Adrenal gland (tissue), 12 donors: ENCODE data around the gene CARD6. TPM values are rescaled to one million over a fixed set of nuclear protein-coding genes. Genes with fewer than 3 reads are reported as not detected.

Source experiments
- DNase-seq, 7 donors: peaks; one replicate each; pipeline ENCODE4 v3.0.0-alpha.2; 2019 to 2020
- H3K27ac ChIP-seq, 5 donors: fragments of 200-600 bp; sonication (generic) in 4 of 5; 1 replicate in 3 of 5; 2 replicates in 2 of 5; pipeline versions ENCODE4 v1.5.1 to v1.8.0; 2016 to 2020; ENCODE audit warnings: mild to moderate bottlenecking in 1 of 5
- H3K27me3 ChIP-seq: fragments of 200-600 bp; 2 replicates; pipeline ENCODE4 v1.8.0; 2021
- H3K36me3 ChIP-seq, 2 donors: fragments of 200-600 bp; replicated peaks in 1 of 2; 1 replicate in 1 of 2; 2 replicates in 1 of 2; pipeline versions ENCODE4 v1.5.1 to v1.8.0; 2018 to 2022
- H3K4me1 ChIP-seq, 2 donors: fragments of 200-600 bp; replicated peaks in 1 of 2; 1 replicate in 1 of 2; 2 replicates in 1 of 2; pipeline versions ENCODE4 v1.5.1 to v1.8.0; 2018 to 2021
- H3K4me3 ChIP-seq, 4 donors: fragments of 200-600 bp; sonication (generic) in 3 of 4; one replicate each; pipeline ENCODE4 v1.5.1; 2016 to 2018
- H3K9me3 ChIP-seq, 3 donors: fragments of 200-600 bp; sonication (generic) in 1 of 3; replicated peaks in 1 of 3; 1 replicate in 2 of 3; 2 replicates in 1 of 3; pipeline versions ENCODE4 v1.5.1 to v1.8.0; 2016 to 2021
- CTCF ChIP-seq, 6 experiments: fragments of 450-650 bp in 4 of 6; fragments of 200-600 bp in 2 of 6; sonication (generic) in 1 of 6; IDR thresholded peaks; 1 replicate in 5 of 6; 2 replicates in 1 of 6; pipeline versions ENCODE4 v1.5.1 to v1.8.0; 2016 to 2021; ENCODE audit warnings: antibody characterized with exemption in 6 of 6, mild to moderate bottlenecking in 2 of 6, moderate library complexity in 1 of 6
- POLR2A ChIP-seq, 2 donors: fragments of 450-650 bp; IDR thresholded peaks; one replicate each; pipeline ENCODE4 v1.6.1; 2017; ENCODE audit warnings: antibody characterized with exemption in 2 of 2, mild to moderate bottlenecking in 2 of 2, moderate library complexity in 1 of 2
- WGBS, 4 donors: extraction: QIAGEN DNeasy Blood & Tissue Kit in 2 of 4; methylation state at CpG; one replicate each; pipeline versions ENCODE4 v1.1.5 to v1.1.7; 2013 to 2017; 5-methylcytosine and 5-hydroxymethylcytosine counted together
- intact Hi-C, 2 donors: fragments of 100-400 bp; cut with DNase I; formaldehyde crosslinking; loops; one replicate each; pipeline versions ENCODE4 v1.14.1 to v1.15.0; 2022 to 2023
- polyA plus RNA-seq, 3 donors: library from polyadenylated mRNA; stranded (reverse); fragments of 200-250 nt in 2 of 3; fragments of 350-450 nt in 1 of 3; fragmentation: Illumina TruSeq in 1 of 3; extraction: RNeasy Lipid Tissue Mini Kit (QIAGEN cat#74804) in 1 of 3; gene quantifications; one replicate each; pipeline ENCODE4 v1.2.3, GENCODE V29; 2013 to 2014
- total RNA-seq, 9 donors: library from RNA; depleted of rRNA in 4 of 9; stranded (reverse); fragments of >200 nt in 4 of 9; fragments of 120-200 nt in 1 of 9; fragmentation: NEBNext Ultra II Directional in 1 of 9; extraction: Animal tissue kit (Norgen Biotek cat#: 25700) in 1 of 9; gene quantifications; one replicate each; pipeline versions ENCODE4 v1.1.0 to v1.2.4, GENCODE V29; 2013 to 2023
- donor health status: healthy with polysubstance abuse.
- donor health status: Bipolar disorder and iron deficiency.
- donor health status: DM: yes; HTN: yes; CAD: no.
- donor health status: DM: no; HTN: no; CAD: no.
- donor health status: DM: no; HTN: no; CAD: no.
- donor health status: DM: yes; HTN: yes; CAD: no.

CARD6 gene
- total and polyA plus RNA-seq, 12 donors: 6.5 to 33.1 (median 27.6) TPM

DNA sequence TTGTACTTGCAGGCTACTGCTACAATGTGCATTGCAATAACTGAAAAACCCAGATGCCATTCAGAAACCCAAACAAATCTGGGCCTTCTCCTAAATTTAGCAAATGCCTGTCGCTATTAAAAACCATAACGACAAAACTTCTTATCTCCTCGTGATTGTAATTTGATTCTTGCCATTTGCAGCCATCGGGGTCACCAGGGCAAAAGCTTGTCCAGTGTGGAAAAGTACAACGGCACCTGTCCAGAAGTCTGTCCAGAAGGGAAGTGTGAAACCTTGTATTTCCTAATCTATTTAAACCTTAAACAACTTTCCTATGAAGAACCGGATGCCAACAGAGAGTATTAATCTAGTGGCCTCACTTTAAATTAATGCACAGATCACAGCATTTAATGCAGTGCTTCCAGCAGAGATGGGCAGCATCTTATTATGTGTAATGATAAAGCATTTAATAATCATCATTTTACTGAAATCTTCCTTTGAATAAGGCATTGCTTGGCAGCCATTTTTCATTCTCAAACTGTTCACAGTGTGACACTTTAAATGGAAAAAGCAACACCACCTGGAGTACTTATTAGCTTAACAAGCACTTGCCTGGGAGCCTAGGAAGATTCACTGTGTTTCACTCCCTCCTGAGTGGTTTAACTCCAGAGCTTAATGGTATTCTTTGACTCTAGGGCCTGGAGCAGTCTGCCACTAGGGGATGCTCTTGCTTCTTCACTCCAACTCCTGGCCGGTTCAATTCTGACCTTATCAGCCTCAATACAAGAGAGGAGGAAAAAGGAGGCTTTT lies 63.2 kb downstream of the CARD6 start:
- Histone ChIP-seq H3K4me1 (peaks cover 34 to 36% of the 10 kb centered on the region in 2 donors), H3K36me3 (no peaks in the 10 kb centered on the region), H3K27ac (peak overlapping the region; percentile 45 to 84 (median 83)), H3K4me3 (no peak overlapping the region), H3K27me3 (no peaks in the 10 kb centered on the region), H3K9me3 (no peaks in the 10 kb centered on the region)
- peak; percentile 75 to 94 (median 85) for DNase-seq
- TF ChIP-seq POLR2A (IDR thresholded peaks at IDR 0.05): no peak
- peak; percentile 96 to 99 (median 98) for TF ChIP-seq CTCF (IDR thresholded peaks at IDR 0.05)
- intact Hi-C loops: loop anchor here in 1 of 2 donors (10.0 kb wide), 1 partner anchor 610 kb away; the partner anchor contains the start of gene PLCXD3
- 19 to 26% (median 25%) methylated on average over 7 of the region's 7 CpGs for WGBS, 4 donors

DNA sequence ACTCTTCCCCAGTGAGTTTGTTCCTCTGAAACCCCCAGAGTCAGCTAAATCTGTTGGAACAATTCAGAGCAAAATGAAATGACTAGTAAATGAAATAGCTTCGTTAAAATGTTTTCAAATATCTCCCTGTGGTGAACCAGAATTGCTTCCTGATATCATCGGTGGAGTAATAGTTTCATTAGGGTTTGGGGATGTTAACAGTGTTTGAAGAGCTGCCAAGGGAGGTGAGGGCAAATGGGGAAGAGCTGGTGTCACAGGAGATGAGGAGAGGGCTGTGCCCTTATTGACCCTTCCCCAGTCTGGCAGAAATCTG lies 63.8 kb downstream of the CARD6 start:
- TF ChIP-seq CTCF (IDR thresholded peaks at IDR 0.05): no peak
- no peak for TF ChIP-seq POLR2A (IDR thresholded peaks at IDR 0.05)
- Histone ChIP-seq H3K27ac (peak overlapping the region; percentile 45 to 84 (median 83)), H3K4me1 (peaks cover 34 to 41% of the 10 kb centered on the region in 2 donors), H3K9me3 (no peaks in the 10 kb centered on the region), H3K27me3 (no peaks in the 10 kb centered on the region), H3K4me3 (no peak overlapping the region), H3K36me3 (no peaks in the 10 kb centered on the region)
- 14 to 25% (median 20%) methylated on average over 2 of the region's 2 CpGs for WGBS, 4 donors
- no peak for DNase-seq
- intact Hi-C loops: loop anchor here in 1 of 2 donors (10.0 kb wide), 1 partner anchor 610 kb away; the partner anchor contains the start of gene PLCXD3

- 84 to 96% (median 93%) methylated on average over 1 of the region's 1 CpG for WGBS, 4 donors
- Histone ChIP-seq H3K4me1 (peaks cover 34 to 41% of the 10 kb centered on the region in 2 donors), H3K27me3 (no peaks in the 10 kb centered on the region), H3K27ac (no peak overlapping the region), H3K9me3 (no peaks in the 10 kb centered on the region), H3K4me3 (no peak overlapping the region), H3K36me3 (no peaks in the 10 kb centered on the region)
- no peak for TF ChIP-seq POLR2A (IDR thresholded peaks at IDR 0.05)
- TF ChIP-seq CTCF (IDR thresholded peaks at IDR 0.05): no peak
- intact Hi-C loops: loop anchor here in 1 of 2 donors (10.0 kb wide), 1 partner anchor 608 kb away; the partner anchor contains the start of gene PLCXD3
- DNase-seq: no peak
These were observed 65.2 kb downstream of the CARD6 start for GRCh38 chr5:40906351-40906751.

GRCh38 chr5:40909264-40909663 lies 68.1 kb downstream of the CARD6 start, which contains the start of gene C7:
C7 (plus strand) TSS chr5:40909497; CDS start chr5:40909611, 114 bp downstream.
- Histone ChIP-seq H3K9me3 (no peaks in the 10 kb centered on the region), H3K4me3 (peak within 1 kb of the TSS in 2 of 4 donors; percentile 28 to 47), H3K27me3 (no peaks in the 10 kb centered on the region), H3K27ac (peak within 1 kb of the TSS in 4 of 5 donors; percentile 26 to 74 (median 62)), H3K4me1 (peaks cover 21 to 26% of the 10 kb centered on the region in 2 donors), H3K36me3 (no peaks in the 10 kb centered on the region)
- no peak for TF ChIP-seq CTCF (IDR thresholded peaks at IDR 0.05)
- TF ChIP-seq POLR2A (IDR thresholded peaks at IDR 0.05): peak in 1 of 2 donors; percentile 64
- peak in 6 of 7 donors; percentile 22 to 63 (median 38) for DNase-seq
- 3 to 12% (median 9%) methylated on average over 3 of the region's 3 CpGs for WGBS, 4 donors
- intact Hi-C loops: loop anchor here in 1 of 2 donors (10.0 kb wide), 1 partner anchor 606 kb away; the partner anchor contains the start of gene PLCXD3
